Esophagus muscularis mucosa (tissue), 4 donors: Measurements from ENCODE around the gene NCL. TPM values are rescaled to one million over a fixed set of nuclear protein-coding genes. Genes with fewer than 3 reads are reported as not detected.

ENCODE experiments used
- DNase-seq: peaks from one replicate; pipeline ENCODE4 v3.0.0-alpha.2; 2017; ENCODE audit errors: extremely low spot score
- H3K27ac ChIP-seq, 4 donors: fragments of 200-600 bp; sonication (generic); replicated peaks in 1 of 4; 1 replicate in 3 of 4; 2 replicates in 1 of 4; pipeline ENCODE4 v1.5.1; 2016 to 2019; ENCODE audit warnings: mild to moderate bottlenecking in 1 of 4
- H3K27me3 ChIP-seq, 4 donors: fragments of 200-600 bp; sonication (generic); one replicate each; pipeline versions ENCODE4 v1.5.1 to v1.6.0; 2016 to 2019
- H3K36me3 ChIP-seq, 4 donors: fragments of 200-600 bp; sonication (generic); one replicate each; pipeline ENCODE4 v1.5.1; 2016 to 2019
- H3K4me1 ChIP-seq, 4 donors: fragments of 200-600 bp; sonication (generic); one replicate each; pipeline ENCODE4 v1.5.1; 2016 to 2019
- H3K4me3 ChIP-seq, 4 donors: fragments of 200-600 bp; sonication (generic); 1 replicate in 2 of 4; 2 replicates in 2 of 4; pipeline ENCODE4 v1.5.1; 2016 to 2019; ENCODE audit warnings: mild to moderate bottlenecking in 4 of 4, moderate library complexity in 1 of 4
- H3K9me3 ChIP-seq, 4 donors: fragments of 200-600 bp; sonication (generic); 1 replicate in 3 of 4; 2 replicates in 1 of 4; pipeline ENCODE4 v1.5.1; 2016 to 2019
- CTCF ChIP-seq, 3 experiments: fragments of 200-600 bp in 2 of 3; fragments of 450-650 bp in 1 of 3; sonication (generic) in 2 of 3; IDR thresholded peaks; one replicate each; pipeline ENCODE4 v1.5.1; 2017 to 2019; ENCODE audit warnings: antibody characterized with exemption in 3 of 3, mild to moderate bottlenecking in 2 of 3, moderate library complexity in 1 of 3
- EP300 ChIP-seq: sonication (generic); formaldehyde crosslinking; IDR thresholded peaks from one replicate; pipeline ENCODE4 v1.6.1; 2017; ENCODE audit warnings: antibody characterized with exemption
- POLR2A ChIP-seq: fragments of 450-650 bp; IDR thresholded peaks from one replicate; pipeline ENCODE4 v1.6.1; 2017; ENCODE audit warnings: antibody characterized with exemption, moderate library complexity, mild to moderate bottlenecking, low read depth
- POLR2AphosphoS5 ChIP-seq, 2 donors: sonication (generic); formaldehyde crosslinking; IDR thresholded peaks; one replicate each; pipeline ENCODE4 v1.6.1; 2017; ENCODE audit warnings: antibody characterized with exemption in 2 of 2
- WGBS: methylation state at CpG from one replicate; pipeline ENCODE4 v1.1.5; 2018; 5-methylcytosine and 5-hydroxymethylcytosine counted together
- intact Hi-C: fragments of 100-400 bp; cut with DNase I; formaldehyde crosslinking; loops from one replicate; pipeline ENCODE4 v1.15.1; 2023
- total RNA-seq, 4 donors: library from RNA; depleted of rRNA; stranded (reverse); fragments of >200 nt; gene quantifications; one replicate each; pipeline versions ENCODE4 v1.1.0 to v1.2.1, GENCODE V29; 2016

Gene NCL
- total RNA-seq, 4 donors from 2014 or later = 120 to 238 (median 161) TPM

- intact Hi-C loops = loop anchor here (10.0 kb wide), 1 partner anchor 124 kb away; no protein-coding TSS in a partner anchor
- DNase-seq = no peak
- H3K27ac ChIP-seq = no peak overlapping the region
- H3K27me3 ChIP-seq = peaks cover 0 to 3% (median 0%) of the 10 kb centered on the region in 4 donors
- no peaks in the 10 kb centered on the region for H3K36me3 ChIP-seq
- no peaks in the 10 kb centered on the region for H3K4me1 ChIP-seq
- H3K4me3 ChIP-seq = no peak overlapping the region
- H3K9me3 ChIP-seq = no peaks in the 10 kb centered on the region
- TF ChIP-seq CTCF (IDR thresholded peaks at IDR 0.05) (no peak), POLR2AphosphoS5 (IDR thresholded peaks at IDR 0.05) (no peak), EP300 (no peak), POLR2A (no peak)
- 85% methylated on average over 23 of the region's 26 CpGs for WGBS
Measured at GRCh38 chr2:231418820-231419640, 45.3 kb downstream of the NCL start.

GRCh38 chr2:231415029-231415428 is 49.3 kb downstream of the NCL start:
- no peak overlapping the region for H3K27ac ChIP-seq
- H3K4me1 ChIP-seq = peaks cover 10 to 17% (median 15%) of the 10 kb centered on the region in 4 donors
- H3K4me3 ChIP-seq = no peak overlapping the region
- H3K27me3 ChIP-seq = peaks cover 0 to 3% (median 0%) of the 10 kb centered on the region in 4 donors
- no peaks in the 10 kb centered on the region for H3K36me3 ChIP-seq
- peaks cover 0 to 5% (median 2%) of the 10 kb centered on the region in 4 donors for H3K9me3 ChIP-seq
- DNase-seq = no peak
- intact Hi-C loops = loop anchor here (10.0 kb wide), 1 partner anchor 120 kb away; no protein-coding TSS in a partner anchor
- TF ChIP-seq EP300 (no peak), POLR2A (no peak), POLR2AphosphoS5 (IDR thresholded peaks at IDR 0.05) (no peak), CTCF (IDR thresholded peaks at IDR 0.05) (no peak)

GRCh38 chr2:231413921-231414476 is 50.3 kb downstream of the NCL start:
- no peak for DNase-seq
- WGBS = 76% methylated on average over 15 of the region's 15 CpGs
- Histone ChIP-seq H3K27me3 (peaks cover 0 to 3% (median 0%) of the 10 kb centered on the region in 4 donors), H3K9me3 (peaks cover 0 to 5% (median 2%) of the 10 kb centered on the region in 4 donors), H3K36me3 (no peaks in the 10 kb centered on the region), H3K4me3 (no peak overlapping the region), H3K27ac (no peak overlapping the region), H3K4me1 (peaks cover 10 to 17% (median 15%) of the 10 kb centered on the region in 4 donors)
- no peak for TF ChIP-seq POLR2A
- no peak for TF ChIP-seq CTCF (IDR thresholded peaks at IDR 0.05)
- no peak for TF ChIP-seq POLR2AphosphoS5 (IDR thresholded peaks at IDR 0.05)
- no peak for TF ChIP-seq EP300
- intact Hi-C loops = loop anchor here (5.0 to 10.0 kb wide), 3 partner anchors 119 to 307 kb away; no protein-coding TSS in a partner anchor

DNA sequence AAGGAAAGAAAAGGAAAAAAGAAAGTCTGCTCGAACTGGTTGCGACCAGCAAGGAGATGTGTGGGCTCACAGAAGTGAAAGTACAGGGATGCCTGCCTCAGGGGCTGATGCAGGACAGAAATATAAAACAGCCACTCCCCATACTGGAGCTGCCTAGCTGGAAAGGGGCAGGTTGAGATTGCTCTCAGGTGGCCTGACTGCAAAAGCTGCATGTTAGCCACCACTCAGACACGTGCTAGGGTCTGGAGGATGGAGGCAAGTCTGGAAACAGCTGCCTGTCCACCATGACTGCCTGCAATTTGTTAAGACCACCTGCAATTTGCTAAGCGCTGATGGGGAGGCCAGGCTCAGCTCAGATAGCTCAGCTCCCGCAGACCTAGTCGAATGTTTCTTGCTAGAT is 50.8 kb downstream of the NCL start:
- no peak overlapping the region for H3K4me3 ChIP-seq
- H3K36me3 ChIP-seq = no peaks in the 10 kb centered on the region
- intact Hi-C loops = loop anchor here (5.0 to 10.0 kb wide), 3 partner anchors 119 to 306 kb away; no protein-coding TSS in a partner anchor
- no peak overlapping the region for H3K27ac ChIP-seq
- TF ChIP-seq EP300 (no peak), POLR2AphosphoS5 (IDR thresholded peaks at IDR 0.05) (no peak), CTCF (IDR thresholded peaks at IDR 0.05) (no peak), POLR2A (no peak)
- H3K27me3 ChIP-seq = no peaks in the 10 kb centered on the region
- no peak for DNase-seq
- 85% methylated on average over 6 of the region's 6 CpGs for WGBS
- H3K4me1 ChIP-seq = peaks cover 10 to 17% (median 15%) of the 10 kb centered on the region in 4 donors
- peaks cover 0 to 5% (median 2%) of the 10 kb centered on the region in 4 donors for H3K9me3 ChIP-seq
